H7 (cell line): ENCODE measurements around the gene INPP5K. TPM values are rescaled to one million over a fixed set of nuclear protein-coding genes. Genes with fewer than 3 reads are reported as not detected.
"Not testable (repeated sequence)": the region's sequence is repeated elsewhere in the genome, so short reads cannot be mapped to it uniquely, and the experiment has no call there.

Experiments used
- DNase-seq: peaks from one replicate; pipeline ENCODE4 v3.0.0; 2012
- H3K27me3 ChIP-seq: 2 replicates; pipeline ENCODE4 v1.6.0; 2011; ENCODE audit warnings: mild to moderate bottlenecking, low read length; ENCODE audit not compliant: control insufficient read depth, insufficient read depth
- H3K36me3 ChIP-seq: replicated peaks from 2 replicates; pipeline ENCODE4 v1.5.1; 2011; ENCODE audit warnings: low read length; ENCODE audit not compliant: control insufficient read depth, insufficient read depth
- H3K4me3 ChIP-seq: 2 replicates; pipeline ENCODE4 v1.5.1; 2011; ENCODE audit warnings: low read depth, mild to moderate bottlenecking, control low read depth, low read length, moderate library complexity; ENCODE audit not compliant: insufficient read depth
- total RNA-seq: library from RNA; depleted of rRNA; stranded (reverse); fragments of >200 nt; shearing (Covaris generic); gene quantifications from 2 replicates; pipeline ENCODE4 v1.2.3, GENCODE V29; 2014; rRNA removed

The INPP5K gene
- 17.6 and 20.7 TPM in 2 replicates for total RNA-seq

DNA sequence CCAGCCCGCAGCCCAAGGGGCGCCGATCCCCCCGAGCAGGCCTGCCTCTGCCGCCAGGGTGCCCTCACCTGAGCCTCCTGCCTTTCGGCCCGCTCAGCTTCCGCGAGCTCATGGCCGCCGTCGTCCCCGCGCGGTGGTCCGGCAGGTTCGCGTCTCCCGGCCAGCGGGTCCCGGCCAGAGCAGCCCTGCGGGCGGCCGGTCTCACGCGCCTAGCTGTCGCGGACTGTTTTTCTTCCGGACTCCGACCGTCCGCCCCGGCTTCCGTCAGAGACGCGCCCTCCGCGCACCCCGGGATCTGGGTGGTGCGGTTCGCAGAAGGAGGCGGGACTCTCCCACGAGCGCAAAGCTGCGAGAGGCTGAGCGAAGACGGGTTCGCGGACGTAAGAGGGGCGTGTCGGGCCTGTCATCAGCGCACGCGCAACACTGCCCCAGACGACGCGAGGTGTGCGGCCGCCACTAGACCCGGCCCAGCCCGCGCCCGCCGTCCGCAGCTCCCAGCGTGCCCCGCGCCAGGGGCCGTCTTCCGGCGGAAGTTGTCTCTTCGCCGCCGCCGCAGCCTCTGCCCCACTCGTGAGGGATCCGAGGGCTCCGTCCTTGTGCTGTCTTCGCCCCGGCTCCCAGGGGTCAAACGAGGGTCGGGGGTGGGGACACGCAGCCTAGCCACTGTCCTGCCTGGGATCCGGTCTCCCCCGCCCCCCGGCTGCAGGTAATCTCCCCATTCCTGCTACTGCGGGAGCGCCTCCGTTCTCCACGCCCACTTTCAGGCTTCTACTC, at the start of gene INPP5K:
TSS of gene INPP5K (minus strand) at position 225 of the 774 bp plus-strand sequence. CDS start at position 112, 113 bp downstream.
- DNase-seq, result peak; percentile 99
- H3K27me3 ChIP-seq, result no peaks in the 10 kb centered on the region
- peak within 1 kb of the TSS; percentile 91 for H3K4me3 ChIP-seq
- peaks cover 1% of the 10 kb centered on the region for H3K36me3 ChIP-seq

DNA sequence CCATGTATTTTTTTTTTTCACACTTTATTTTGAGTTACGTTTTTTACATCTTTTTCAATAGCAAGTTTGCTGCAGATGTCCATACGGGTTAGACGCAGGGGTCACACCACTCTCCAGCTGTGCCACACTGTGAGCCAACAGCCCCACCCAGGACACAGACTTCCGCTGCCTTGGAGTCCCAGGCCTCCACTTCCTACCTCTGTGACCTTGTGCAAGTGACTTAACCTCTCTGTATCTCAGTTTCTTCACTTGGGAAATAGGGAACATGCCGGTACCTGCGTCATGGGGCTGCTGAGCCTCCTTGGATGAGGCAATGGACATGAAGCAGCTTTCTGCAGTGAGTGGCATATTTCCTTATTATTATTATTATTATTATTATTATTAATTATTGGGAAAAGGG, 49.5 kb upstream of the INPP5K start:
- Histone ChIP-seq H3K4me3 (no peak overlapping the region), H3K36me3 (no peaks in the 10 kb centered on the region), H3K27me3 (no peaks in the 10 kb centered on the region)
- no peak for DNase-seq

DNA sequence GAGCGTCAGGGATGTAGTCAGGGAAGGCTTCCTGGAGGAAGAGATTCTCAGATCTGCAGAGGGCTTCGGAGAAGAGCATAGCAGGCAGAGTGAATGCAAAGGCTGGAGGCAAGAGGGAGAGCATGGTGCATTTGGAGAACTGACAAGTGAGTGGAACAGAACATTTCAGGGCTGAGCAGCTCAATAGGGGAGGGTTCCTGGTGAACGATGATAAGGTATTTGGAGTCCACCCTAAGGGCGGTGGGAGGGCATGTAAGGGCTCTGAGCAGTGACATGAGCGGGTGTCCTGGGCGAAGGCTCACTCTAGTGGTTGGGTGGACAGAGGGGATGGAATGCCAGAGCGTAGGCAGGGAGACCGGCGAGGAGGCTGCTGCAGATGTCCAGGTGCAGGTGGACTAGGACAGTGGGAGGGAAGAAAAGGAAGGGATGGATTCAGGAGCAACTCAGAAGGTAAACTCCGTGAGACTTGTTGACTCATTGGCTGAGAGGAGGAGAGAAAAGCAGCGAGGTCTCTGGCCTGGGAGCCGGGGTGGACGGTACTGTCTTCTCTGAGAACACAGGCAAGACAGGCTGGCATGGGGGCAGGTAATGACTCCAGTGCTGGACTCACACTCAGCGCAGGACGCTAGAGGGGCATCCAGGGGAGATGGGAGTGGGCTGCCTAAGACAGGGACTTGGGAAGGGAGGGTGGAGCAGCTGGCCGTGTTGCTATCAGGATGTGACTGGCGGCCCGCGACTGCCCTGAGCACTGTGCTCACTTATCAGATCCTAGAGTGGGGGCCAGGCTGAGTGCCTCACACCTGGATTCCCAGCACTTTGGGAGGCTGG, 47.6 kb upstream of the INPP5K start:
- no peaks in the 10 kb centered on the region for H3K27me3 ChIP-seq
- H3K4me3 ChIP-seq, result no peak overlapping the region
- no peak for DNase-seq
- no peaks in the 10 kb centered on the region for H3K36me3 ChIP-seq

DNA sequence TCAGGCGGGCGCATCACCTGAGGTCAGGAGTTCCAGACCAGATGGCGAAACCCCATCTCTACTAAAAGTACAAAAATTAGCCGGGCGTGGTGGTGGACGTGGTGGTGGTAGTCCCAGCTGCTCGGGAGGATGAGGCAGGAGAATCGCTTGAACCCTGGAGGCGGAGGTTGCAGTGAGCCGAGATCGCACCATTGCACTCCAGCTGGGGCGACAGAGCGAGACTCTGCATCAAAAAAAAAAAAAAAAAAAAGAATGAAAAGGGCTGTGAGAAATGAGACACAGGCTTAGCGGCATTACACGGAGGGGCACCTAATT, 47.0 kb upstream of the INPP5K start:
- not testable (repeated sequence) for H3K36me3 ChIP-seq, H3K4me3 ChIP-seq, H3K27me3 ChIP-seq, DNase-seq

DNA sequence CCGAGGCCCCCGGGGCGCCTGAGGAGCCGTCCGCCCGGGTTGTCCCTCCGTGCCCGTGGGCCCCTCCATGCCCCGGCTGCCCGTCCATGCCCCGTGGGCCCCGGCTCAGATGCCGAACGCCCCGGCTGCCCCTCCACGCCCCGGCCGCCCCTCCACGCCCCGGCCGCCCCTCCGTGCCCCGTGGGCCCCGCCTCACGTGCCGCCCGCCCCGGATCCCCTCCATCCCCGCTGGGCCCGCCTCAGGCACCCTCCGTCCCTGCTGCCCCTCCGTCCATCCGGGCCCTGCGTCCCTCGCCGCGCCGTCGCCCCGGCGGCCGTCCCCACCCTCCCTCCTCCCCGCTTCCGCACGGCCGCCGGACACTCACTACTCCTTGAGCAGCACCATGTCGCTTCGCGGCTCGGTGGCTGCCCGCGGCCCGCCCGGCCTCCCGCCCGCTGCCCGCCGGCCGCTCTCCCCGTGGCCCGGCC, 45.8 kb upstream of the INPP5K start:
- peak overlapping the region; percentile 83 for H3K4me3 ChIP-seq
- peak; percentile 89 for DNase-seq
- peaks cover 2% of the 10 kb centered on the region for H3K36me3 ChIP-seq
- H3K27me3 ChIP-seq, result no peaks in the 10 kb centered on the region

DNA sequence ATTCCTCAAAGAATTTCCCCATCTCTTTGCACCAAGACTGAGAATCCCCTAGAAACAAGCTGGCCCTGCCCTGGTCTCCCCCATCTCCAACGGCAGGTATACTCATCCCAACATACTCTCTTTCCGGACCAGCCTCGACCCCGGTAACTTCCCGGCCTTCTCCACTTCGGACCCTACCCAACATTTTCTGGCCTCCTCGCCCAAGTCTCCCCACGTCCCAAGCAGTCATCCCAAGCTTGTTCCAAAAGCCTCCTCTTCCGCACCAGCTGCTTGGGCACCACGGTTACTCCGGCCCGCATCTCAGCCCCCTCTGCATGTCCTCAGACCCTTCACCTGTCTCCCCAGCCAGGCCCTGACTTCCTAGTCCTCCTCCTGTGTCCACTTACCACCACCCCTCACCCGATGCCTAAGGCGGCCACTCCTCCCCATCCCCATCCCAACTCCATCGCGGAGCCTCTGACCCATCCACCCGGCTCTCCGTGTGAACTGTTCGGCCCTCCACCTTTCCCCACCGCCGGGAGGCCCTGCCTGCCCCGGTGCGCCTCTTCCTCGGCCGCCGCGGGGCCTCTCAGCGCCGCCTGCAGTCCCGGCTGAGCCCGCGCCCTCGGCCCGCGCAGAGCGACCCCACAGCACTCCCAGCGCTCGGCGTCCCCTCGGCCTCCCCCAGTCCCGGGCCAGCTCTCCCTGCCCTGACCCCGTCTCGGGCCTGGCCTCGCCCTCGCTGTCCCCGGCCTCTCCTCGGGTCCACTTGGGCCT, 45.2 kb upstream of the INPP5K start:
- peak; percentile 86 for DNase-seq
- Histone ChIP-seq H3K4me3 (peak overlapping the region; percentile 83), H3K27me3 (no peaks in the 10 kb centered on the region), H3K36me3 (peaks cover 2% of the 10 kb centered on the region)

DNA sequence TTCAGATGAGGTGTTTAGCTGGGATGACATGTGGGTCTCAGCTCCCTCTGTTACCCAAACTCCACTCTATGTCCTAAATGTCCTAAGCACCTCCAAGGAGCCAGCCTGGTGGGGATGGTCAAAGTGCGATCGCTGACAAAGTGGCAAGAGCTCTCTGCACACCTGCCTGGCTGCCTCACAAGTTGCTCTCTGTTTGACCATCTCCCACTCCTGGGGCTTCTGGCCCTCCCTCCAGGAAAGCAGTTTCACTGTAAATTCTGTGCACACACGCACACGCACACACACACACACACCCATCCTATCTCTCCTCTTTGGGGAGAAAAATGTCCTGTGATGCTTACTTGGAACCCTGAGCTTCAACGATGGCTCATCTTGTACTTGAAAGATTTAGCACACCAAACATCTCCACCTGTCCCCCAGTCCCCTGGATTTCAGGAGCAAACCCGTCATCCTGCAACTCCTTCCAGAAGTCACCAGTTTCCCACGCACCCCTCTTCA, 44.5 kb upstream of the INPP5K start:
- no peaks in the 10 kb centered on the region for H3K27me3 ChIP-seq
- no peak for DNase-seq
- peaks cover 2% of the 10 kb centered on the region for H3K36me3 ChIP-seq
- H3K4me3 ChIP-seq, result no peak overlapping the region; the same call in 1 of the 2 replicates

DNA sequence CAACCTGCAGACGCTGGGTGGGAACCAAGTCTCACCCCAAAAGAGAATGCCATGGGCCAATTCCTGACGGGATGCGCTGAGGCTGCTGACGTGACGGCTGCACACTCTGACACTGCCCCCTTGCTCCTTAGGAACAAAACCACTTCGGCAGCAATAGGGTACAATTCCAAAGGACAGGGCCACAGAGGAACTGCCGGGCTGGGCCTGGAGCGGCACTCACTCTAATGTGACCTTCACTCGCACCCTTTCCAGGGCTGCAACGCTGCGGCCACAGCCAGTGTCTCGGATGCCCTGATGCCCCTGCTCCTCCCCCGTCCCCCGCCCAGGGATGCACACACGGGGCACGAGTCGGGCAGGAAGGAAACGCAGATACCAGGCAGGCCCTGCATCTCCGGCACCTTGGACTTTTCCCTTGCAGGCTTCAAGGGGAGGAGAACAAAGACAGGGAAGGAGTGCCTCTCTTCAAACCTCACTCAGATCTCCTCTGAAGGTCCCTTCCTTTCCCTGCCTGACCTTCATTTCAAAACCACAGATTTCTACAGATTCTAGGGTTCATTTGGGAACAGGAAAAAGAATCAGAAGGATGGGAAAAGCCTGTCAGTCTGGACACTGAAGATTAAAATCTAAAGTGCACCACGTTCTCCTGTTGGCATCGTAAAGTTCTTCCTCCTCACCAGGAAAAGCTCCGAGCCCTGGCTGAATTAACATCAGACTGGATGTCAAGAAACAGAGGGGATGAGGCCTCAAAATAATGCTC, 43.9 kb upstream of the INPP5K start:
- Histone ChIP-seq H3K27me3 (no peaks in the 10 kb centered on the region), H3K4me3 (no peak overlapping the region)

DNA sequence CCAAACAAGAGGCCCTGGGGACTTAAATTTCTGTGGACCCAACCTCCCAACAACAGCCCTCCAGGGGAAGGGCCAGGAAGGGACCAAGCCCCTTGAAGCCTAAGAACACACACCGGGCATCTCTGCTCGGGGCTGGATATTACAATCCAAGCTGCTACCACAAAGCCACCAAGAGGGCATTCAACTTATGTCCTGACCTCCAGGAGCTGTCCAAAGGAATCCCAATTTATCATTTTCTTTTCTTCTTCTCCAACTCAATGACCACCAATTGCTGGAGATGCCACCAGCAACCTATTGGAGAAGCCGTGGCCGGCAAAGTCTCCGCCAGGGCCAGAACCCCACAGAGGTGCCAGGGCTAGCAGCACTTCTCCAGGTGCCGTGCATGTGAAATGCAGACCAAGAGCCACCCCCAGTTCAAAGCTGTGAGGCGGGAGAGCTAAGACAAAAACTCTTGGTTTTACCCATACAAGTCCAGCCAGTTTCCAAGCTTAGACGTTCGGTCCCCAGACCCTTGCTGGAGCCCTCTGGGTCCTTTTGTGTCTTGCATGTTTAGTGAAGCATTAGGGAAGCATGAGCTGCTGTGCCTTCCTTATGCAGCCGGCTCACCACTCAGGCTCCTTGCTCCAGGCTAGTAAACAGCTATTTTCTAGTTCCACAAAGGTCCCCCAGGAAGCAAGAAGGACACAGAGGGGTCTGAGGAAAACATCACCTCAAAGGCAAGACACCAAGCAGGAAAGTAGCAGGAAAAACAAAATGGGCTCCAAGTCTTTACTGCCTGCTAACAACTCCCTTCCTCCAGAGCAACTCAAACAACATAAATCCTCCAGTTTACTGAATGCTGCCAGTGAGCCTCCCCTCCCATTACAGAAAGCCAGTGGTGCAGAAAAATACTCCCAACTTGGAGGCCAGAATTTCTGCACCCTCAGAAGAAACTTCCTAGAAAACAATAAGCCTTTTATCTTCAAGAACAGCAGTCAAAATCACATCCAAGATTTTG, 42.9 kb upstream of the INPP5K start:
- DNase-seq, result no peak
- Histone ChIP-seq H3K4me3 (no peak overlapping the region), H3K36me3 (peaks cover 4% of the 10 kb centered on the region), H3K27me3 (no peaks in the 10 kb centered on the region)

More for the DNA sequence above, 43.9 kb upstream of the INPP5K start:
- no peak for DNase-seq
- peaks cover 4% of the 10 kb centered on the region for H3K36me3 ChIP-seq

DNA sequence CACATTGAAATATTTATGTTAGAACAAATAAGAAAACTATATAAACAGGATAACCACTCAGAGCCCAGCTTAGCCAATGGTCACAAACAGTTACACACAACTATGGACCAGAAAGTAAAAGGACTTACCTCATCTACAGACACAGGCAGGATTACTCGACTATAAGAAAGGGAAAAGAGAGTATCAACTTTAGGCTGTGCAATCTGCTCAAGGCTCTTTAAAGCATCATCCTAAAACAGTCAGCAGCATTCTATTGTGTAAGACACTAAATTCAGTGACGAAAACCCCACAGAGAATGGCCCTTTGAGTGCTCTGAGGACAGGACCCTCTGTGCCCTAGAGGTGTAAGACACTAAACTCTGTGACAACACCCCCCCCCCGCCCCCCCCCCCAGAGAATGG, 42.0 kb upstream of the INPP5K start:
- Histone ChIP-seq H3K27me3 (no peaks in the 10 kb centered on the region), H3K36me3 (peaks cover 4% of the 10 kb centered on the region), H3K4me3 (no peak overlapping the region)
- no peak for DNase-seq

DNA sequence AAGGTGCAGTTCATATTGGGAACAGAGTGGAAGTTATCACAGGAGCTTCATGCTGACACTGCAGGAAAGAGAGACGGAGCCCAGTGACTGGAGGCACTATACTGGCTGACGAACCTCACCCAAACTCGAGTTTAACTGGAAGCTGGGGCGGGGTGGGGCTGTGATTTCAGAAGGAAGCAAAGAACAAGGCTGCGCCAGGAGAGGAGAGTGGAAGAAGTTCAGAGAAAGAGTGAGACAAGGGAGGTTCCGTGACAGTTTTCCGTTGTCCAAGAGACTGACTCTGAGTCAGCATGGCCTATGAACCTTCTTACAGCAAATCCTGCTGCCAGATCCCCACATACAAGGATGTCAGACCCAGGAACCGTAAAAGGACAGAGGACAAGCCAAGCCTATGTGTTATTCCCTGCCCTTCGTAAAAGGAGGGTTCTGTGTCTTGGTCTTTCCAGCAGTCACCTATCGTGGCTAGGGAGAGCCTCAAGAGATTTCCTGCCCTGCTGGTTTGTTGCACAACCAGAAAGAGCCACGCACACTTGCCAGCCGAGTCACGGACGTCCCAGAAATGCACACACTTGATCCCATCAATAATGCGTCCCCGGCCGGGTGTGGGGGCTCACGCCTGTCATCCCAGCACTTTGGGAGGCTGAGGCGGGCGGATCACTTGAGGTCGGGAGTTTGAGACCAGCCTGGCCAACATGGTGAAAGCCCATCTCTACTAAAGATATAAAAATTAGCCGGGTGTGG, 41.1 kb upstream of the INPP5K start:
- Histone ChIP-seq H3K36me3 (peaks cover 4% of the 10 kb centered on the region), H3K4me3 (no peak overlapping the region), H3K27me3 (no peaks in the 10 kb centered on the region)
- DNase-seq, result no peak

DNA sequence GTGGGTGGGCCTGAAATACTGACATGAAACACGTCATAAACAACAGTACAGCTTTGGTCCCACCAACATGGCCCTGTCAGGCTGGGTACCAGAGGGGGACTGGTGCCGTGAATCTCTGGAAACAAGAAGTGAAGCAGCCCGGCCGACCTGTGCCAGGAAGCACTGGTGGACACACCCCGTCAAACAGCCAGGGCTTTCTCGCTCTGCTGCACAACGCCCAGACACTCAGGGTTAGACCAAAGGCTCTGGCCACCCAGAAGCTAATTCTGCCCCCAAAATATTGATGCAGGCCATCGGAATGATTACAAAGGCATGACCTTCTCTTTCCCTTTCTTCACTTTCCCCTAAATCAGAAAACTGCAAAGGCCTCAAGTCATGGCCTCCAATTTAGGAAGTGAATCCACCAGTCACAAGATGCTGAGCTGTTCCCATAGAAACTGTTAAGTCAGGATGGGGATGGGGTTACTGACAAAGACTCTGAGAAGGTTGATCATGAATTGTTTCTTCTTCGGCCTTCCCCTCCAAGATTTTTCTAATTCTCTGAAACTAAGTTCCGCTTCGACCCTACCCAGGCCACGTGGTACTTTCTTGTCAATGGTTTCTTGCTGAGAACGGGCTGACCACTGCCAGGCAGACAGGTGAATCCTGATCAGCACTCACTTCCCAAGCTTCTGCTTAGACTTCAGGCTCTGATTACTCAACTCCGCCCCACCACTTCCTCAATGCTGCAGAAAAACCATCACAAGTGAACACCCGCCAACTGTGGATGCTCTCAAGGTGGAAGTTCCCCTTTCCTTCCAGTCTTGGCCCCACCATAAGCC, 39.4 kb upstream of the INPP5K start:
- H3K27me3 ChIP-seq, result no peaks in the 10 kb centered on the region
- H3K4me3 ChIP-seq, result no peak overlapping the region
- DNase-seq, result no peak
- peaks cover 4% of the 10 kb centered on the region for H3K36me3 ChIP-seq
